Measurements from ENCODE around the gene EGFR.

Gene EGFR

GRCh38 chr7:55171157-55171556 lies 152.3 kb downstream of the EGFR start:
- no peaks in the 10 kb centered on the region for H3K79me2 ChIP-seq (ENCODE audit: insufficient read depth, low read length)
- no peak for DNase-seq

GRCh38 chr7:55172161-55172560 lies 153.3 kb downstream of the EGFR start:
- H3K4me2 ChIP-seq (ENCODE audit: insufficient read depth, low read length) = no peak overlapping the region
- DNase-seq (no peak), ATAC-seq (ENCODE audit: insufficient read depth, low read depth) (no peak)
- H3K9ac ChIP-seq (ENCODE audit: low read depth, low read length) = no peak overlapping the region
- H3K36me3 ChIP-seq (ENCODE audit: insufficient read depth, low read length) = no peaks in the 10 kb centered on the region
- no peaks in the 10 kb centered on the region for H3K79me2 ChIP-seq (ENCODE audit: insufficient read depth, low read length)
- no peak overlapping the region for H3K27ac ChIP-seq (ENCODE audit: low read length)
- no peak overlapping the region for H3K4me3 ChIP-seq (ENCODE audit: low read depth in 1 of 2, low read length in 2 of 2)
- H3K4me1 ChIP-seq (ENCODE audit: insufficient read depth, low read length) = no peaks in the 10 kb centered on the region
- TF ChIP-seq EZH2 (IDR thresholded peaks at IDR 0.05; ENCODE audit: borderline replicate concordance, low read depth, low read length, severe bottlenecking) = no peak
- no peak overlapping the region for H2AFZ ChIP-seq (ENCODE audit: low read depth, low read length)
- H3K27me3 ChIP-seq (ENCODE audit: insufficient read depth, low read length, poor library complexity) = no peaks in the 10 kb centered on the region
- no peaks in the 10 kb centered on the region for H4K20me1 ChIP-seq (ENCODE audit: insufficient read depth, low read length)
- H3K9me3 ChIP-seq (ENCODE audit: insufficient read depth, low read length, severe bottlenecking) = no peaks in the 10 kb centered on the region

More at GRCh38 chr7:55171157-55171556, 152.3 kb downstream of the EGFR start:
- no peak overlapping the region for H3K4me3 ChIP-seq (ENCODE audit: low read depth in 1 of 2, low read length in 2 of 2)
- H3K4me1 ChIP-seq (ENCODE audit: insufficient read depth, low read length) = no peaks in the 10 kb centered on the region
- no peaks in the 10 kb centered on the region for H3K27me3 ChIP-seq (ENCODE audit: insufficient read depth, low read length, poor library complexity)
- H3K9me3 ChIP-seq (ENCODE audit: insufficient read depth, low read length, severe bottlenecking) = no peaks in the 10 kb centered on the region
- H3K36me3 ChIP-seq (ENCODE audit: insufficient read depth, low read length) = no peaks in the 10 kb centered on the region
- H2AFZ ChIP-seq (ENCODE audit: low read depth, low read length) = no peak overlapping the region
- no peak overlapping the region for H3K27ac ChIP-seq (ENCODE audit: low read length)
- TF ChIP-seq EZH2 (IDR thresholded peaks at IDR 0.05; ENCODE audit: borderline replicate concordance, low read depth, low read length, severe bottlenecking) = no peak
- no peak for TF ChIP-seq CTCF (IDR thresholded peaks at IDR 0.05; ENCODE audit: borderline replicate concordance, extremely low read depth, low read length, poor library complexity, severe bottlenecking)
- H3K4me2 ChIP-seq (ENCODE audit: insufficient read depth, low read length) = no peak overlapping the region
- ATAC-seq (ENCODE audit: insufficient read depth, low read depth) = no peak
- H3K9ac ChIP-seq (ENCODE audit: low read depth, low read length) = no peak overlapping the region
- H4K20me1 ChIP-seq (ENCODE audit: insufficient read depth, low read length) = no peaks in the 10 kb centered on the region

GRCh38 chr7:55172881-55173609 lies 154.2 kb downstream of the EGFR start:
- TF ChIP-seq EZH2 (IDR thresholded peaks at IDR 0.05; ENCODE audit: borderline replicate concordance, low read depth, low read length, severe bottlenecking) (no peak), CTCF (IDR thresholded peaks at IDR 0.05; ENCODE audit: borderline replicate concordance, extremely low read depth, low read length, poor library complexity, severe bottlenecking) (no peak)
- Histone ChIP-seq H3K9me3 (ENCODE audit: insufficient read depth, low read length, severe bottlenecking) (no peaks in the 10 kb centered on the region), H3K9ac (ENCODE audit: low read depth, low read length) (no peak overlapping the region), H3K27ac (ENCODE audit: low read length) (no peak overlapping the region), H3K27me3 (ENCODE audit: insufficient read depth, low read length, poor library complexity) (no peaks in the 10 kb centered on the region), H3K36me3 (ENCODE audit: insufficient read depth, low read length) (no peaks in the 10 kb centered on the region), H3K4me1 (ENCODE audit: insufficient read depth, low read length) (no peaks in the 10 kb centered on the region), H4K20me1 (ENCODE audit: insufficient read depth, low read length) (no peaks in the 10 kb centered on the region), H3K4me2 (ENCODE audit: insufficient read depth, low read length) (no peak overlapping the region), H2AFZ (ENCODE audit: low read depth, low read length) (no peak overlapping the region), H3K79me2 (ENCODE audit: insufficient read depth, low read length) (no peaks in the 10 kb centered on the region), H3K4me3 (ENCODE audit: low read depth in 1 of 2, low read length in 2 of 2) (no peak overlapping the region)
- DNase-seq (no peak), ATAC-seq (ENCODE audit: insufficient read depth, low read depth) (no peak)

- H3K36me3 ChIP-seq (ENCODE audit: insufficient read depth, low read length) = no peaks in the 10 kb centered on the region
- H2AFZ ChIP-seq (ENCODE audit: low read depth, low read length) = no peak overlapping the region
- TF ChIP-seq CTCF (IDR thresholded peaks at IDR 0.05; ENCODE audit: borderline replicate concordance, extremely low read depth, low read length, poor library complexity, severe bottlenecking) (no peak), EZH2 (IDR thresholded peaks at IDR 0.05; ENCODE audit: borderline replicate concordance, low read depth, low read length, severe bottlenecking) (no peak)
- no peak overlapping the region for H3K27ac ChIP-seq (ENCODE audit: low read length)
- no peaks in the 10 kb centered on the region for H4K20me1 ChIP-seq (ENCODE audit: insufficient read depth, low read length)
- H3K27me3 ChIP-seq (ENCODE audit: insufficient read depth, low read length, poor library complexity) = no peaks in the 10 kb centered on the region
- no peaks in the 10 kb centered on the region for H3K4me1 ChIP-seq (ENCODE audit: insufficient read depth, low read length)
- no peaks in the 10 kb centered on the region for H3K9me3 ChIP-seq (ENCODE audit: insufficient read depth, low read length, severe bottlenecking)
- no peak overlapping the region for H3K9ac ChIP-seq (ENCODE audit: low read depth, low read length)
- no peak overlapping the region for H3K4me3 ChIP-seq (ENCODE audit: low read depth in 1 of 2, low read length in 2 of 2)
- H3K79me2 ChIP-seq (ENCODE audit: insufficient read depth, low read length) = no peaks in the 10 kb centered on the region
- no peak overlapping the region for H3K4me2 ChIP-seq (ENCODE audit: insufficient read depth, low read length)
- DNase-seq = no peak
- no peak for ATAC-seq (ENCODE audit: insufficient read depth, low read depth)
Measured at GRCh38 chr7:55173671-55174070, 154.9 kb downstream of the EGFR start.
